NCI-H187 (cell line): Measurements from ENCODE around the gene KLC4.
"Not testable (repeated sequence)": the region's sequence is repeated elsewhere in the genome, so short reads cannot be mapped to it uniquely, and the experiment has no call there.

Experiments
- DNase-seq, 2 experiments: peaks; one replicate each; lab custom pipeline; 2025; lab: John Stamatoyannopoulos, UW

The KLC4 gene

GRCh38 chr6:43070028-43070632 lies 10.7 kb downstream of the KLC4 start:
- peak in 1 of 2 experiments; percentile 15 for DNase-seq

DNA sequence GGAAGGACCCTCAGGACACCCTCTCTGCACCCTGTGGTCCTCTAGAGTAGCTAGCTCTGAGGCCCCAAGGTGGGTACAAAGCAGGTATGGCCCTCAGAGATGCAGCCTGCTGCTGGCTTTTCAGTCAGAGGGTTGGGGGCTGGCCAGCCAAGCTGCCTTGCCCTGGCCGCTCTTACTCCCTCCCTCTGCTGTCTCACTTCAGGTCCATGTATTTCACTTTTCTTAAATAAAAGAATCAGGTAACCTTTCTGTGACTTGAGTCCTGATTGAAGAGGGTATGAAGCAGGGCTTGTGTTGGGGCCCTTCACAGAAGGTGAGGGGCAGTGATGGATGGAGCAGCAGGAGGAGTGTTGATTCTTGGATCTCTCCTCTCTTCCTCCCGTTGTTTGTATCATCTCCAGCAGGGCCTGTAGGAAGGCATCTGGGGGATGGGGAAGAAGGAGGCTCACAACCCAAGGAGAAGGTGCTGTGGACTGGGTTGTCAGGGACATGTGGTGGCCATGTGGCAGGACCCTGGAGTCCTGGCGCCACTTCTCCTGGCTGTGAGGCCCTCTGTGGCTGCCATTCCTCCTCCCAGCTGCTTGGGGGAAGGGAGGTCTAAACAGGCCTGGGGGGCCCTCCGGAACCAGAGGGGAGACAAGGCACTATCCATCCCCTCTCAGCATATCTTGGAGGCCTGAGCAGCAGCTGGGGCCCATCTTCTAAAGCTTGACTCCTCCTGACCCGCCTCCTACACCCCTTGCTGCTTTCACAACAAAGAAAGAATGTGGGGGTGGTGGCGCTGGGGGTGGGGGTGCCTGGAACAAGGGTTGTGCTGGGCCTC lies 15.6 kb downstream of the KLC4 start:
- DNase-seq: no peak

DNA sequence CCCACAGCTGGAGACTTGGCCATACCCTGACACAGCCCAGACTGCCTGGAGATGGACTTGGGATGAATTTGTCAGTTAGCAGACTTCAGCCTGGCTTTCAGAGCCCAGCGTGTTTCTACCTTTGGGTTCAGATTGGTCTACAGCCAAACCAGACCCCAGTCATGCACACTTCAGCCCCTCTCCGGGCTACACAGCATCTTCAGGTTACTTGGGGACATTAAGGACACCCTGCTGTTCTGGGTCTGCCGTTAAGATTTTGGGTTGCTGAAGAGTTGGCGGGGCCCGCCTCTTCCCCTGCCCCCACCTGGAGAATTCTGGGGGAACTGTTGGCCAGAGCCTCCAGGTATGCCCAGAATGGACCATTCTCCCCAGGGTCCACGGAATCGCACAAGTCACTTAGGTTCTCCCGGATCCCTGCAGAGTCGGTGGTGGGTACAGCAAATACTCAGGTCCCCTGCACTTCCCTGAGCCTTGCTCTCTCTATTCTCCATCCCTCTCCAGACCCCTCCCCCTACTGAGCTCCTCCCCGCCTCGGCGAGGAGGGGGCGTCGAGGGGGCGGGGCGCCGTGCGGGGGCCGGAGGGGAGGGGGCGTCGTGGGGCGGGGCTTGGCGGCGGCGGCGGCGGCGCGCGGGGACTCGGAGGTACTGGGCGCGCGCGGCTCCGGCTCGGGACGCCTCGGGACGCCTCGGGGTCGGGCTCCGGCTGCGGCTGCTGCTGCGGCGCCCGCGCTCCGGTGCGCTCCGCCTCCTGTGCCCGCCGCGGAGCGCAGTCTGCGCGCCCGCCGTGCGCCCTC lies 16.4 kb downstream of the KLC4 start, which contains the start of gene PTK7:
Gene PTK7, plus strand, starts transcription at position 645 of the 794 bp plus-strand sequence. CDS start 175 bp downstream, outside the sequence.
- DNase-seq: peak; percentile 15 to 70

GRCh38 chr6:43076464-43077332 lies 17.3 kb downstream of the KLC4 start:
- no peak for DNase-seq

GRCh38 chr6:43077333-43077809 lies 17.9 kb downstream of the KLC4 start:
- no peak for DNase-seq

- DNase-seq: no peak
Measured at GRCh38 chr6:43077981-43078511, 18.6 kb downstream of the KLC4 start.

- DNase-seq: no peak
Measured at GRCh38 chr6:43078691-43079090, 19.3 kb downstream of the KLC4 start.

GRCh38 chr6:43081043-43081442 lies 21.6 kb downstream of the KLC4 start:
- no peak for DNase-seq

- DNase-seq: not testable (repeated sequence)
Measured at GRCh38 chr6:43081922-43082321, 22.5 kb downstream of the KLC4 start.

DNA sequence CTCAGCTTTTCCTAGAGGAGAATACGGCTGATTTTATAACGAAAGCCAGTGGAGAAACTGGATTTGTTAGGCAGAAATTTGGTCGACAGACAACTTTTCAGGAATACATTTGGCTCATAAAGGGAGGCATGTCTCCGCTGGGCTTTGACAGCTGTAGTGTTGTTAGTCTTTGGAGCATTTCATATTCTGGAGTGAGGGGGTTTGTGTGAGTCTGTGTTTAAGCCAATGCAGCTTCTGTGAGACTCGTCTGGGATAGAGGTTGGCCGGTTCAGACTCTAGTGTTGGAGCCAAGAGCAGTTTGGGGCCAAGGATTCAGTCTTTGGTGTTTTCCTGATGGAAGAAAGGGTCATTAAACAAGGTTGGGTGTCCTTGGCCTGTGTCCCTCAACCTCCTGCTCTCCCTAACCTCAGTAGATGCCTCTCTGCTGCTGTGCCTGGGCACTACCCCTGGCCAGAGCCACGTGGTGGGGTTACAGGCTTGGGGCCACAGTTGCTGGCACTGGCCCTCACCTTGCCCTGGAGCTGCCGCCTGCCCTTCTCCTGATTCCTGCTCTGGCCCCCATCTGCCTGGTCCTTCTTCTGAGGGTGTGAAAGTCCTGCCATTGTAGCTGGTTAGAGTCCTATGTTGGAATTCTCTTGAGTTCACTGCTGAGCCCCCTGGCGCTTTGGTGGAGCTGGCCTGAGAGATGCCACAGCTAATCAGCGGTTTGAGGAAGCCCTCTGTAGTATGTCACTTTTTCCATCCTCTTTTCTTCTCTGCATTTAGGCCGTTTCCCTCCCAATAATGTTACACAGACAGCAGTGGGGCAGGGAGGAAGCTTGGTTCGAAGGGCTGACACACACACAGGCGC lies 23.6 kb downstream of the KLC4 start:
- no peak for DNase-seq

DNA sequence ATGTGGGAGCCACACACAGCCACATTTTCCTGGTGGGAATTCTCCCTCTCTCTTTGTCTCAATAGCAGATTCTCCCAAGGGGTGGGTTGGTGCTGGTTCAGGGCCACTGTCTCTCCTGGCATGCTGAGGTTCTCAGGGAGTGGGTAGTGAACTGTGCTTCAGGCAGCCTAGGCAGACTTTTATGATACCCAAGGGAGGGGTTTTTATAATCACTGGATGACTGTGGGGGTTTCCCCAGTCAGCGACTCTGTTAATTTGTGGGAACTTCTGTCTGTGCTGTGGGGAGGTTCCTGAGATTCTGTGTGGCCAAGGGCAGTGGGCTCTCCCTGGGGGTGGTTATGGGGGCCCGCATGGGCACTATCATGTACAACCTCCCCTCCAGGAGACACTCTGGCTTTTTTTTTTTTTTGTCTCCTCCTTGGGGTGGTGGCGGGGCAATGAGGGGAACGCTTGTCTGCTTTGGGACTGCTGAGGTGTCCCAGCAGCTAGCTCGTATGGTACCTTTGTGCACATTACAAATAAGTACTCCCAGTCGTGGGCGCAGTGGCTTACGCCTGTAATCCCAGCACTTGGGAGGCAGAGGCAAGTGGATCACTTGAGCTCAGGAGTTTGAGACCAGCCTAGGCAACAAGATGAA lies 26.7 kb downstream of the KLC4 start:
- no peak for DNase-seq

DNA sequence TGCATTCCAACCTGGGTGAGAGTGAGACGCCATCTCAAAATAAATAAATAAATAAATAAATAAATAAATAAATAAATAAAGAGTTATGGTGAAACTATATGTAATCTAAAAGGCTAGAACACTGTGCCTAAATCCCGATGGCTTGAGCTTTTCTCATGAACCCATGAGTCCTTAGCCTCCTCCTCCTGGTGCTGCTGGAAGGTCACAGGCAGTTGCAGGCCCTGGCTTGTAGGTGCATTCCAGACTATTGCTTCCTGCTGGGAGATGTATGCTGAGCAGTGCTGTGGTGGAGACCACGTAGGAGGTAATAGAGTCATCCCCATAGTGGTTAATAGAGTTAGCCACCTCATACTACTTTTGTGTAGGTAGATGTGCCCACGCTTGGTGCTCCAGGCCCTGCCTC lies 29.2 kb downstream of the KLC4 start:
- DNase-seq: no peak

- no peak for DNase-seq
Measured at GRCh38 chr6:43089467-43089866, 30.0 kb downstream of the KLC4 start.

- no peak for DNase-seq
Measured at GRCh38 chr6:43089874-43090558, 30.6 kb downstream of the KLC4 start.

DNA sequence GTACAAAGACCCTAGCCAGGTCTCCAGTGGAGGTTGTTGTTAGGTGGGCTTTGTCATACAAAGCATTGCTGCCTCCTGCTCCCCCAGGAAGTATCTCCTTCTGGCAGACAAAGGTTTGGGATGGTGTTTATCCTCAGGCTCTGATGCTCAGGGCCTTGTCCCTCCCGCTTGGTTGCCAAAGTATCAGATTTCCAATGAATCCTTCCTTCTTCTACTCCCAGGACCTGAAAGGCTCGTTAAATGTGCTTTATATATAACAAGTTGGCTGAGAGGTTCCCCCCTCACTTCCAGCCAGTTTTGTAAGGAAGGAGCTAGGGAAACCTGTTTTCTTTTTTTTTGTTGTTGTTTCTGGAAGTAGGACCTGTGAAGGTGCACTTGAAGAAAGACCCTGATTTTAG lies 31.1 kb downstream of the KLC4 start:
- no peak for DNase-seq

DNA sequence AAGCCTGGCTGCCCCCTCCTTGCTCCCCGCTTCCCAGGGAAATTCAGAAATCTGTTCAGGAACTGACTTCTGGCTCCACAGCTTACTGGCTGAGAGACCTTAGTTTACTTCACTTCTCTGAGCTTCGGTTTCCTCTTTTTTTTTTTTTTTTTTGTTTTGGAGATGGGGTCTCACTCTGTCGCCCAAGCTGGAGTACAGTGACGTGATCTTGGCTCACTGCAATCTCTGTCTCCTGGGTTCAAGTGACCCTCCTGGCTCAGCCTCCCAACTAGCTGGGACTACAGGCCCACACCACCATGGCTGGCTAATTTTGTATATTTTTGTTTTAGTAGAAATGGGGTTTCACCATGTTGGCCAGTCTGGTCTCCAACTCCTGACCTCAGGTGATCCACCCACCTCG lies 31.6 kb downstream of the KLC4 start:
- DNase-seq: no peak

DNA sequence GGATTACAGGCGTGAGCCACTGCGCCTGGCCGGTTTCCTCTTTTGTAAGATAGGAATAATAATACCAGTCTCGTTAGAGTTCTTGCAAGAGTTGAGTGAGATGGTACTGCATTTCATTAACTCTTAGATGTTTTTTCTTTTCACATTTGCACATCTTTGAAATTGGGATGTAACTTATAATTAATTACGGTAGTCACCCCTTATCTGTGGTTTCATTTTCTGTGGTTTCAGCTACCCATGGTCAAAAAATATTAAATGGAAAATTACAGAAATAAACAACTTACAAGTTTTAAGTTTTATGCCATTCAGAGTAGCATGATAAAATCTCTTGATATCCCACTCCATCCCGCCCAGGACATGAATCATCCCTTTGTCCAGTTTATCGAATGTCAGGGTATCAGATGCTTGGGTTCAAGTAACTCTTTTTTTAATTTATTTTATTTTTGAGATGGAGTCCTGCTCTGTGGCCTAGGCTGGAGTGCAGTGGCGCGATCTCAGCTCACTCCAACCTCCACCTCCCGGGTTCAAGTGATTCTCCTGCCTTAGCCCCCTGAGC lies 32.1 kb downstream of the KLC4 start:
- DNase-seq: no peak

DNA sequence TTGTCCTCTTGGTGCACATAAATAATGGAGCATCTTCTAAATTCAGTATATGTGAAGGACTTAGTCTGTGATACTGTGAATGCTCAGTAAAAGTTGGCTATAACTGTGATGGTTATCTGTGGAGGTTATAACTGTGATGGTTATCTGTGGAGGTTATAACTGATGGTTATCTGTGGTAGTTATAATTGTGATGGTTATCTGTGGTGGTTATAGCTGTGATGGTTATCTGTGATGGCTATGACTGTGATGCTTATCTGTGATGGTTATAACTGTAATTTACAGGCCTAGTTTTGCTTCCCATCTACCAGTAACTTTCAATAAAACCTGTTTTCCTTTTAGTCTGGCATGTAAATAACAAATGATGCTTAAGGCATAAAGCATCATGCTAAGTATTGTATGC lies 33.2 kb downstream of the KLC4 start:
- no peak for DNase-seq
